Neural cell (in vitro differentiated cells): ENCODE results near the gene ZNF587.

Experiments
- EZH2 ChIP-seq: fragments of 200-600, 300-800 bp; shearing (Covaris generic), sonication (generic); IDR thresholded peaks from 2 replicates; pipeline ENCODE4 v1.6.1; 2014; ENCODE audit warnings: antibody characterized with exemption, low read length, borderline replicate concordance, mild to moderate bottlenecking; ENCODE audit not compliant: insufficient read depth, poor library complexity, severe bottlenecking
- MXI1 ChIP-seq: fragments of 450-650 bp; conservative IDR thresholded peaks from 2 replicates; pipeline ENCODE4 v1.6.1; 2014; ENCODE audit warnings: antibody characterized with exemption, mild to moderate bottlenecking; ENCODE audit not compliant: poor library complexity, severe bottlenecking
- POLR2AphosphoS5 ChIP-seq: IDR thresholded peaks from 2 replicates; pipeline ENCODE4 v1.6.1; 2012
- REST ChIP-seq: IDR thresholded peaks from 2 replicates; pipeline ENCODE4 v1.6.1; 2012; ENCODE audit warnings: borderline replicate concordance
- TAF1 ChIP-seq: IDR thresholded peaks from 2 replicates; pipeline ENCODE4 v1.6.1; 2012; ENCODE audit warnings: low read depth
- TF ChIP-seq, protein P1 (sequence below): fragments of 450-650 bp; IDR thresholded peaks from 2 replicates; pipeline ENCODE4 v1.5.1; 2014; ENCODE audit warnings: antibody characterized with exemption, mild to moderate bottlenecking, moderate library complexity; ENCODE audit not compliant: poor library complexity, severe bottlenecking

GRCh38 chr19:57903618-57904184, 54.0 kb downstream of the ZNF587 start:
- TF ChIP-seq, protein P1, sequence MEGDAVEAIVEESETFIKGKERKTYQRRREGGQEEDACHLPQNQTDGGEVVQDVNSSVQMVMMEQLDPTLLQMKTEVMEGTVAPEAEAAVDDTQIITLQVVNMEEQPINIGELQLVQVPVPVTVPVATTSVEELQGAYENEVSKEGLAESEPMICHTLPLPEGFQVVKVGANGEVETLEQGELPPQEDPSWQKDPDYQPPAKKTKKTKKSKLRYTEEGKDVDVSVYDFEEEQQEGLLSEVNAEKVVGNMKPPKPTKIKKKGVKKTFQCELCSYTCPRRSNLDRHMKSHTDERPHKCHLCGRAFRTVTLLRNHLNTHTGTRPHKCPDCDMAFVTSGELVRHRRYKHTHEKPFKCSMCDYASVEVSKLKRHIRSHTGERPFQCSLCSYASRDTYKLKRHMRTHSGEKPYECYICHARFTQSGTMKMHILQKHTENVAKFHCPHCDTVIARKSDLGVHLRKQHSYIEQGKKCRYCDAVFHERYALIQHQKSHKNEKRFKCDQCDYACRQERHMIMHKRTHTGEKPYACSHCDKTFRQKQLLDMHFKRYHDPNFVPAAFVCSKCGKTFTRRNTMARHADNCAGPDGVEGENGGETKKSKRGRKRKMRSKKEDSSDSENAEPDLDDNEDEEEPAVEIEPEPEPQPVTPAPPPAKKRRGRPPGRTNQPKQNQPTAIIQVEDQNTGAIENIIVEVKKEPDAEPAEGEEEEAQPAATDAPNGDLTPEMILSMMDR: no peak
- no peak for TF ChIP-seq EZH2
- no peak for TF ChIP-seq POLR2AphosphoS5
- no peak for TF ChIP-seq REST
- TF ChIP-seq TAF1: no peak
- TF ChIP-seq MXI1: no peak
